Measurements from ENCODE around the gene BMERB1. TPM values are rescaled to one million over a fixed set of nuclear protein-coding genes. Genes with fewer than 3 reads are reported as not detected.
"Not testable (repeated sequence)": the region's sequence is repeated elsewhere in the genome, so short reads cannot be mapped to it uniquely, and the experiment has no call there.

BMERB1 gene
- polyA plus RNA-seq, 1 of the 3 experiments (the other 2 are of a cell fraction): 33.9 TPM

DNA sequence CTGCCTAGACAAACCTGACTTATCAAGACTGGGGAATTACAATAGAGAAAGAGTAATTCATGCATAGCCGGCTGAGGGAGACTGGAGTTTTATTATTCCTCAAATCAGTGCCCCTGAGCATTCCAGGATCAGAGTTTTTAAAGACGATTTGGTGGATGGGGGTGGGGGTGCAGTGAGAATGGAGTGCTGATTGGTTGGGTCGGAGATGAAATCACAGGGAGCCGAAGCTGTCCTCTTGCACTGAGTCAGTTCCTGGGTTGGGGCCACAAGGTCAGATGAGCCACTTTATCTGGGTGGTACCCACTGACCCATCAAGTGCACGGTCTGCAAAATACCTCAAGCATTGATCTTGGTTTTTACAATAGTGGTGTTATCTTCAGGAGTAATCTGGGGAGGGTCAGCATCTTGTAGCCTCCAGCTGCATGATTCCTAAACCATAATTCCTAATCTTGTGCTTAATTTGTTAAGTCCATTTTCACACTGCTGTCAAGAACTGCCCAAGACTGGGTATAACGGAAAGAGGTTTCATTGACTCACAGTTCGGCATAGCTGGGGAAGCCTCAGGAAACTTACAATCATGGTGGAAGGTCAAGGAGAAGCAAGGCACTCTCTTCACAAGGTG lies 139.0 kb downstream of the BMERB1 start:
- H3F3A ChIP-seq (replicated peaks; ENCODE audit: insufficient read depth): no peaks in the 10 kb centered on the region
- POLR2A ChIA-PET: no interaction called here
- TF ChIP-seq TEAD4 (IDR thresholded peaks at IDR 0.05; ENCODE audit: borderline replicate concordance, insufficient read depth) (no peak), RFX5 (IDR thresholded peaks at IDR 0.05; ENCODE audit: low read length) (no peak), TCF12 (IDR thresholded peaks at IDR 0.05) (no peak), MEF2A (IDR thresholded peaks at IDR 0.05; ENCODE audit: borderline replicate concordance, low read depth) (no peak), CHD2 (IDR thresholded peaks at IDR 0.05; ENCODE audit: low read length, partially characterized antibody) (no peak), TAF1 (IDR thresholded peaks at IDR 0.05; ENCODE audit: borderline replicate concordance, low read depth, low read length) (no peak), MXI1 (IDR thresholded peaks at IDR 0.05; ENCODE audit: low read depth, low read length) (no peak), FOSL2 (IDR thresholded peaks at IDR 0.05; ENCODE audit: borderline replicate concordance, low read depth) (no peak), JUND (IDR thresholded peaks at IDR 0.05) (no peak), RCOR1 (IDR thresholded peaks at IDR 0.05; ENCODE audit: low read length) (no peak), EP300 (IDR thresholded peaks at IDR 0.05; ENCODE audit: borderline replicate concordance in 1 of 2, low read depth in 1 of 2, low read length in 1 of 2) (no peak)
- TF ChIP-seq, protein P1, sequence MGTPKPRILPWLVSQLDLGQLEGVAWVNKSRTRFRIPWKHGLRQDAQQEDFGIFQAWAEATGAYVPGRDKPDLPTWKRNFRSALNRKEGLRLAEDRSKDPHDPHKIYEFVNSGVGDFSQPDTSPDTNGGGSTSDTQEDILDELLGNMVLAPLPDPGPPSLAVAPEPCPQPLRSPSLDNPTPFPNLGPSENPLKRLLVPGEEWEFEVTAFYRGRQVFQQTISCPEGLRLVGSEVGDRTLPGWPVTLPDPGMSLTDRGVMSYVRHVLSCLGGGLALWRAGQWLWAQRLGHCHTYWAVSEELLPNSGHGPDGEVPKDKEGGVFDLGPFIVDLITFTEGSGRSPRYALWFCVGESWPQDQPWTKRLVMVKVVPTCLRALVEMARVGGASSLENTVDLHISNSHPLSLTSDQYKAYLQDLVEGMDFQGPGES (IDR thresholded peaks at IDR 0.05; ENCODE audit: low read depth, low read length): no peak
- TF ChIP-seq, protein P2, sequence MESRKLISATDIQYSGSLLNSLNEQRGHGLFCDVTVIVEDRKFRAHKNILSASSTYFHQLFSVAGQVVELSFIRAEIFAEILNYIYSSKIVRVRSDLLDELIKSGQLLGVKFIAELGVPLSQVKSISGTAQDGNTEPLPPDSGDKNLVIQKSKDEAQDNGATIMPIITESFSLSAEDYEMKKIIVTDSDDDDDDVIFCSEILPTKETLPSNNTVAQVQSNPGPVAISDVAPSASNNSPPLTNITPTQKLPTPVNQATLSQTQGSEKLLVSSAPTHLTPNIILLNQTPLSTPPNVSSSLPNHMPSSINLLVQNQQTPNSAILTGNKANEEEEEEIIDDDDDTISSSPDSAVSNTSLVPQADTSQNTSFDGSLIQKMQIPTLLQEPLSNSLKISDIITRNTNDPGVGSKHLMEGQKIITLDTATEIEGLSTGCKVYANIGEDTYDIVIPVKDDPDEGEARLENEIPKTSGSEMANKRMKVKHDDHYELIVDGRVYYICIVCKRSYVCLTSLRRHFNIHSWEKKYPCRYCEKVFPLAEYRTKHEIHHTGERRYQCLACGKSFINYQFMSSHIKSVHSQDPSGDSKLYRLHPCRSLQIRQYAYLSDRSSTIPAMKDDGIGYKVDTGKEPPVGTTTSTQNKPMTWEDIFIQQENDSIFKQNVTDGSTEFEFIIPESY (IDR thresholded peaks at IDR 0.05; ENCODE audit: borderline replicate concordance, low read depth): no peak
- TF ChIP-seq, protein P3, sequence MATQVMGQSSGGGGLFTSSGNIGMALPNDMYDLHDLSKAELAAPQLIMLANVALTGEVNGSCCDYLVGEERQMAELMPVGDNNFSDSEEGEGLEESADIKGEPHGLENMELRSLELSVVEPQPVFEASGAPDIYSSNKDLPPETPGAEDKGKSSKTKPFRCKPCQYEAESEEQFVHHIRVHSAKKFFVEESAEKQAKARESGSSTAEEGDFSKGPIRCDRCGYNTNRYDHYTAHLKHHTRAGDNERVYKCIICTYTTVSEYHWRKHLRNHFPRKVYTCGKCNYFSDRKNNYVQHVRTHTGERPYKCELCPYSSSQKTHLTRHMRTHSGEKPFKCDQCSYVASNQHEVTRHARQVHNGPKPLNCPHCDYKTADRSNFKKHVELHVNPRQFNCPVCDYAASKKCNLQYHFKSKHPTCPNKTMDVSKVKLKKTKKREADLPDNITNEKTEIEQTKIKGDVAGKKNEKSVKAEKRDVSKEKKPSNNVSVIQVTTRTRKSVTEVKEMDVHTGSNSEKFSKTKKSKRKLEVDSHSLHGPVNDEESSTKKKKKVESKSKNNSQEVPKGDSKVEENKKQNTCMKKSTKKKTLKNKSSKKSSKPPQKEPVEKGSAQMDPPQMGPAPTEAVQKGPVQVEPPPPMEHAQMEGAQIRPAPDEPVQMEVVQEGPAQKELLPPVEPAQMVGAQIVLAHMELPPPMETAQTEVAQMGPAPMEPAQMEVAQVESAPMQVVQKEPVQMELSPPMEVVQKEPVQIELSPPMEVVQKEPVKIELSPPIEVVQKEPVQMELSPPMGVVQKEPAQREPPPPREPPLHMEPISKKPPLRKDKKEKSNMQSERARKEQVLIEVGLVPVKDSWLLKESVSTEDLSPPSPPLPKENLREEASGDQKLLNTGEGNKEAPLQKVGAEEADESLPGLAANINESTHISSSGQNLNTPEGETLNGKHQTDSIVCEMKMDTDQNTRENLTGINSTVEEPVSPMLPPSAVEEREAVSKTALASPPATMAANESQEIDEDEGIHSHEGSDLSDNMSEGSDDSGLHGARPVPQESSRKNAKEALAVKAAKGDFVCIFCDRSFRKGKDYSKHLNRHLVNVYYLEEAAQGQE (IDR thresholded peaks at IDR 0.05; ENCODE audit: low read depth, low read length): no peak
- H3K9me3 ChIP-seq: no peaks in the 10 kb centered on the region
- no peak overlapping the region for H3K27ac ChIP-seq (ENCODE audit: low read depth in 2 of 2, low read length in 1 of 2)
- no peaks in the 10 kb centered on the region for H4K20me1 ChIP-seq (ENCODE audit: insufficient read depth)
- CTCF ChIA-PET: no interaction called here
- 93% methylated on average over 6 of the region's 7 CpGs for WGBS (ENCODE audit: low lambda C conversion rate)
- no peaks in the 10 kb centered on the region for H3K27me3 ChIP-seq (ENCODE audit: insufficient read depth)
- H3K9ac ChIP-seq: no peak overlapping the region
- no peaks in the 10 kb centered on the region for H3K9me2 ChIP-seq
- H3K4me2 ChIP-seq: no peak overlapping the region
- H2AFZ ChIP-seq (ENCODE audit: low read depth): no peak overlapping the region
- no peaks in the 10 kb centered on the region for H3K4me1 ChIP-seq (ENCODE audit: control insufficient read depth in 1 of 2, insufficient read depth in 2 of 2, low read depth in 1 of 2, low read length in 1 of 2)
- H3K79me2 ChIP-seq (ENCODE audit: insufficient read depth): no peaks in the 10 kb centered on the region
- no peaks in the 10 kb centered on the region for H3K36me3 ChIP-seq (replicated peaks in 1 of 2; ENCODE audit: control insufficient read depth in 1 of 2, insufficient read depth in 2 of 2, low read length in 1 of 2)
- no peak for DNase-seq
- no peak overlapping the region for H3K4me3 ChIP-seq (ENCODE audit: low read depth in 2 of 2, low read length in 1 of 2)

DNA sequence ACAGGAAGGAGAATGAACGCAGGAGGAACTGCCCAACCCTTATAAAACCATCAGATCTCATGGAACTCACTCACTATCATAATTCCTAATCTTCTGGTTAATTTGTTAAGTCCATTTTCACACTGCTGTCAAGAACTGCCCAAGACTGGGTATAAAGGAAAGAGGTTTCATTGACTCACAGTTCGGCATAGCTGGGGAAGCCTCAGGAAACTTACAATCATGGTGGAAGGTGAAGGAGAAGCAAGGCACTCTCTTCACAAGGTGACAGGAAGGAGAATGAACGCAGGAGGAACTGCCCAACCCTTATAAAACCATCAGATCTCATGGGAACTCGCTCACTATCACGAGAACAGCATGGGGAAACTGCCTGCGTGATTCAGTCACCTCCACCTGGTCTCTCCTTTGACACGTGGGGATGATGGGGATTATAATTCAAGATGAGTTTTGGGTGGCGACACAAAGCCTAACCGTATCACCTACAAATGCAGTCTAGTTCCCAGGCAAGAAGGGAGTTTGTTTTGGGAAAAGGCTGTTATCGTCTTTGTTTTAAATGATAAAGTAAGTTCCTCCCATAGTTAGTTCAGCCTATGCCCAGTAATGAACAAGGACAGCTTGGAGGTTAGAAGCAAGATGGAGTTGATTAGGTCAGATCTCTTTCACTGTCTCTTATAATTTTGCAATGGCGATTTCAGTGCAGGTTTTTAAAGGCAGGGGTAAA lies 139.7 kb downstream of the BMERB1 start:
- POLR2A ChIA-PET; H3K27me3 ChIP-seq (ENCODE audit: insufficient read depth): not testable (repeated sequence)

More for the DNA sequence above, 139.7 kb downstream of the BMERB1 start:
- H3K4me3 ChIP-seq (ENCODE audit: low read depth in 2 of 2, low read length in 1 of 2); H3F3A ChIP-seq (replicated peaks; ENCODE audit: insufficient read depth); H3K79me2 ChIP-seq (ENCODE audit: insufficient read depth); H3K9me3 ChIP-seq; H3K36me3 ChIP-seq (replicated peaks in 1 of 2; ENCODE audit: control insufficient read depth in 1 of 2, insufficient read depth in 2 of 2, low read length in 1 of 2); H3K4me2 ChIP-seq; H2AFZ ChIP-seq (ENCODE audit: low read depth); H3K9ac ChIP-seq; H4K20me1 ChIP-seq (ENCODE audit: insufficient read depth); H3K27ac ChIP-seq (ENCODE audit: low read depth in 2 of 2, low read length in 1 of 2); DNase-seq; H3K9me2 ChIP-seq; H3K4me1 ChIP-seq (ENCODE audit: control insufficient read depth in 1 of 2, insufficient read depth in 2 of 2, low read depth in 1 of 2, low read length in 1 of 2): not testable (repeated sequence)
- CTCF ChIA-PET: interaction anchor here (1.2 kb wide), 1 partner anchor 23 kb away, joined by 5 read pairs; no protein-coding TSS in a partner anchor
- WGBS (ENCODE audit: low lambda C conversion rate): 90% methylated on average over 11 of the region's 11 CpGs
